Breast epithelium (tissue), 4 donors: Measurements from ENCODE around the gene VAPA. TPM values are rescaled to one million over a fixed set of nuclear protein-coding genes. Genes with fewer than 3 reads are reported as not detected.
"Not testable (repeated sequence)": the region's sequence is repeated elsewhere in the genome, so short reads cannot be mapped to it uniquely, and the experiment has no call there.

Experiments
- DNase-seq, 2 donors: peaks; one replicate each; pipeline ENCODE4 v3.0.0-alpha.2; 2019; ENCODE audit warnings: low spot score in 2 of 2
- H3K27ac ChIP-seq, 2 donors: fragments of 200-600 bp; sonication (generic) in 1 of 2; one replicate each; pipeline ENCODE4 v1.5.1; 2016 to 2019; ENCODE audit warnings: mild to moderate bottlenecking in 1 of 2
- H3K27me3 ChIP-seq, 2 donors: fragments of 200-600 bp; sonication (generic) in 1 of 2; one replicate each; pipeline versions ENCODE4 v1.5.1 to v1.6.0; 2017 to 2019; ENCODE audit warnings: control low read depth in 1 of 2, mild to moderate bottlenecking in 1 of 2
- H3K36me3 ChIP-seq: fragments of 200-600 bp; one replicate; pipeline ENCODE4 v1.5.1; 2019
- H3K4me1 ChIP-seq, 2 donors: fragments of 200-600 bp; sonication (generic); one replicate each; pipeline ENCODE4 v1.5.1; 2016 to 2019; ENCODE audit warnings: control low read depth in 1 of 2
- H3K4me3 ChIP-seq, 3 donors: fragments of 200-600 bp; sonication (generic); 1 replicate in 2 of 3; 2 replicates in 1 of 3; pipeline ENCODE4 v1.5.1; 2016 to 2019; ENCODE audit warnings: mild to moderate bottlenecking in 3 of 3, moderate library complexity in 2 of 3
- H3K9me3 ChIP-seq, 2 donors: fragments of 200-600 bp; sonication (generic) in 1 of 2; one replicate each; pipeline ENCODE4 v1.5.1; 2016 to 2019; ENCODE audit warnings: control low read depth in 1 of 2
- CTCF ChIP-seq, 3 donors: fragments of 450-650 bp; IDR thresholded peaks; one replicate each; pipeline ENCODE4 v1.5.1; 2016 to 2017; ENCODE audit warnings: antibody characterized with exemption in 3 of 3, mild to moderate bottlenecking in 3 of 3, moderate library complexity in 3 of 3
- POLR2A ChIP-seq: fragments of 450-650 bp; IDR thresholded peaks from one replicate; pipeline ENCODE4 v1.6.1; 2016; ENCODE audit warnings: antibody characterized with exemption, mild to moderate bottlenecking, moderate library complexity
- POLR2AphosphoS5 ChIP-seq, 3 donors: sonication (generic); formaldehyde crosslinking; IDR thresholded peaks; one replicate each; pipeline ENCODE4 v1.6.1; 2017; ENCODE audit warnings: antibody characterized with exemption in 3 of 3
- intact Hi-C: fragments of 100-400 bp; cut with DNase I; formaldehyde crosslinking; loops from one replicate; pipeline ENCODE4 v1.15.1; 2023; ENCODE audit warnings: low total_unique reads
- total RNA-seq, 3 donors: library from RNA; depleted of rRNA; stranded (reverse); fragments of >200 nt; gene quantifications; one replicate each; pipeline ENCODE4 v1.1.0, GENCODE V29; 2016

VAPA gene
- total RNA-seq, 3 donors from 2014 or later: 235 to 263 (median 260) TPM

GRCh38 chr18:9897129-9897528, 16.7 kb upstream of the VAPA start:
- TF ChIP-seq CTCF (IDR thresholded peaks at IDR 0.05) (no peak), POLR2A (no peak), POLR2AphosphoS5 (IDR thresholded peaks at IDR 0.05) (no peak)
- H3K4me1 ChIP-seq: no peaks in the 10 kb centered on the region
- no peaks in the 10 kb centered on the region for H3K36me3 ChIP-seq
- no peak overlapping the region for H3K27ac ChIP-seq
- no peaks in the 10 kb centered on the region for H3K9me3 ChIP-seq
- no peak for DNase-seq
- no peaks in the 10 kb centered on the region for H3K27me3 ChIP-seq
- no peak overlapping the region for H3K4me3 ChIP-seq
- intact Hi-C loops: no loop called here

- H3K4me1 ChIP-seq, H3K27me3 ChIP-seq, intact Hi-C loops, H3K27ac ChIP-seq, H3K4me3 ChIP-seq, H3K9me3 ChIP-seq, DNase-seq, H3K36me3 ChIP-seq: not testable (repeated sequence)
Measured at GRCh38 chr18:9897787-9898291, 16.0 kb upstream of the VAPA start.

- H3K36me3 ChIP-seq: no peaks in the 10 kb centered on the region
- no peaks in the 10 kb centered on the region for H3K27me3 ChIP-seq
- no peak for DNase-seq
- intact Hi-C loops: no loop called here
- H3K27ac ChIP-seq: peak overlapping the region in 1 of 2 donors; percentile 30
- TF ChIP-seq POLR2A (no peak), CTCF (IDR thresholded peaks at IDR 0.05) (no peak), POLR2AphosphoS5 (IDR thresholded peaks at IDR 0.05) (no peak)
- H3K4me1 ChIP-seq: no peaks in the 10 kb centered on the region
- H3K9me3 ChIP-seq: no peaks in the 10 kb centered on the region
- H3K4me3 ChIP-seq: no peak overlapping the region
Measured at GRCh38 chr18:9898792-9899549, 14.8 kb upstream of the VAPA start.

DNA sequence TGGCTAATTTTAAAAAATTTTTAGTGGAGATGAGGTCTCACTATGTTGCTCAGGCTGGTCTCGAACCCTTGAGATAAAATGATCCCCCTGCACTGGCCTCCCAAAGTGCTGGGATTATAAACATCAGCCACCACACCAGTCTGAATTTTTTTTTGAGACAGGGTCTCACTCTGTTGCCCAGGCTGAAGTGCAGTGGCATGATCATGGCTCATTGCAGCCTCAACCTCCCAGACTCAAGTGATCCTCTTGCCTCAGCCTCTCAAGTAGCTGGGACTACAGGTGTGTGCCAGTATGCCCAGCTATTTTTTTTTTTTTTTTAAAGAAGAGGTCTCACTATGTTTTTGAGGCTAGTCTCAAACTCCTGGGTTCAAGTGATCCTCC, 14.3 kb upstream of the VAPA start:
- H3K36me3 ChIP-seq, H3K4me1 ChIP-seq, H3K27me3 ChIP-seq, H3K9me3 ChIP-seq, intact Hi-C loops, H3K4me3 ChIP-seq, DNase-seq: not testable (repeated sequence)
- peak overlapping the region in 1 of 2 donors; percentile 30 for H3K27ac ChIP-seq

GRCh38 chr18:9900699-9901098, 13.1 kb upstream of the VAPA start:
- Histone ChIP-seq H3K27ac (no peak overlapping the region), H3K4me1 (no peaks in the 10 kb centered on the region), H3K9me3 (no peaks in the 10 kb centered on the region), H3K36me3 (no peaks in the 10 kb centered on the region), H3K4me3 (no peak overlapping the region), H3K27me3 (no peaks in the 10 kb centered on the region)
- no peak for DNase-seq
- intact Hi-C loops: no loop called here
- no peak for TF ChIP-seq POLR2AphosphoS5 (IDR thresholded peaks at IDR 0.05)
- no peak for TF ChIP-seq POLR2A
- TF ChIP-seq CTCF (IDR thresholded peaks at IDR 0.05): no peak

DNA sequence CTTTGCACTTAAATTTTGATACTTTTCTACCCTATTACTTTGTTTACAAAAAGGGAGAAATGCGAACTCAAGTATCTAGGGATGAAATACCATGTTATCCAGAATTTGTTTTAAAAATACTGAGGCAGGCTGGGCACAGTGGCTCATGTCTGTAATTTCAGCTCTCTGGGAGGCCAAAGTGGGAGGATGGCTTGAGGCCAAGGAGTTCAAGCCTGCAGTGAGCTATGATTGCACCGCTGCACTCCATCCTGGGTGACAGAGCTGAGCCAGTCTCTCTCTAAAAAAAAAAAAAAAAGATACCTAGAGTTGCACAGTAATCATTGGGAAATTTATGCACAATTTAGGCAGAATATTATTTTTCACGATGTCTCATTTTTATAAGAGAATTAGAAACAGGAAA, 12.4 kb upstream of the VAPA start:
- Histone ChIP-seq H3K27ac (no peak overlapping the region), H3K36me3 (no peaks in the 10 kb centered on the region), H3K9me3 (no peaks in the 10 kb centered on the region), H3K4me3 (no peak overlapping the region), H3K27me3 (no peaks in the 10 kb centered on the region), H3K4me1 (no peaks in the 10 kb centered on the region)
- TF ChIP-seq POLR2AphosphoS5 (IDR thresholded peaks at IDR 0.05): no peak
- TF ChIP-seq POLR2A: no peak
- TF ChIP-seq CTCF (IDR thresholded peaks at IDR 0.05): no peak
- DNase-seq: no peak
- intact Hi-C loops: no loop called here

- DNase-seq, H3K9me3 ChIP-seq, H3K4me3 ChIP-seq, H3K36me3 ChIP-seq, H3K27ac ChIP-seq, intact Hi-C loops, H3K27me3 ChIP-seq, H3K4me1 ChIP-seq: not testable (repeated sequence)
Measured at GRCh38 chr18:9902264-9902663, 11.6 kb upstream of the VAPA start.
